ENCODE measurements around the gene KIR2DL1.
"Not testable (repeated sequence)": the region's sequence is repeated elsewhere in the genome, so short reads cannot be mapped to it uniquely, and the experiment has no call there.

KIR2DL1 gene

GRCh38 chr19:54788154-54788553 lies 18.6 kb downstream of the KIR2DL1 start:
- no CpG with 5 or more reads among the region's 6 CpGs for WGBS (ENCODE audit: extremely low coverage, insufficient coverage, insufficient read length)
- not testable (repeated sequence) for DNase-seq; H3K79me2 ChIP-seq (ENCODE audit: control insufficient read depth, insufficient read depth, low read length, poor library complexity); H3K18ac ChIP-seq (ENCODE audit: low read length); H3K4me3 ChIP-seq (ENCODE audit: low read depth, low read length); H3K23ac ChIP-seq (ENCODE audit: low read length); H2BK120ac ChIP-seq (ENCODE audit: insufficient read depth, low read length, poor library complexity); H3K4me2 ChIP-seq (ENCODE audit: low read length); H3K79me1 ChIP-seq (ENCODE audit: low read length); H3K27ac ChIP-seq (ENCODE audit: low read depth, low read length); H4K12ac ChIP-seq (ENCODE audit: low read depth, low read length); H3K27me3 ChIP-seq (ENCODE audit: insufficient read depth, low read length); H3K14ac ChIP-seq (ENCODE audit: low read length); H2AFZ ChIP-seq (ENCODE audit: insufficient read depth, low read length, poor library complexity); H3K36me3 ChIP-seq (ENCODE audit: control insufficient read depth in 1 of 2, insufficient read depth in 2 of 2, low read length in 2 of 2); H3K4me1 ChIP-seq (ENCODE audit: control insufficient read depth in 1 of 2, insufficient read depth in 2 of 2, low read length in 2 of 2); H4K91ac ChIP-seq (ENCODE audit: low read depth, low read length); H3K4ac ChIP-seq (ENCODE audit: low read depth, low read length); H2BK5ac ChIP-seq (ENCODE audit: low read depth, low read length, poor library complexity); H2AK5ac ChIP-seq (ENCODE audit: low read length); H2BK12ac ChIP-seq (ENCODE audit: low read length); H4K8ac ChIP-seq (ENCODE audit: low read depth, low read length); H3K9ac ChIP-seq (ENCODE audit: low read length)
- peaks cover 40% of the 10 kb centered on the region for H3K9me3 ChIP-seq (ENCODE audit: insufficient read depth, low read depth, low read length)

GRCh38 chr19:54790711-54791110 lies 21.1 kb downstream of the KIR2DL1 start:
- Histone ChIP-seq H3K18ac (ENCODE audit: low read length) (no peak overlapping the region), H3K4ac (ENCODE audit: low read depth, low read length) (no peak overlapping the region), H3K4me1 (ENCODE audit: control insufficient read depth in 1 of 2, insufficient read depth in 2 of 2, low read length in 2 of 2) (no peaks in the 10 kb centered on the region), H2BK120ac (ENCODE audit: insufficient read depth, low read length, poor library complexity) (no peak overlapping the region), H3K27me3 (ENCODE audit: insufficient read depth, low read length) (no peaks in the 10 kb centered on the region), H3K9me3 (ENCODE audit: insufficient read depth, low read depth, low read length) (peaks cover 36% of the 10 kb centered on the region), H3K36me3 (ENCODE audit: control insufficient read depth in 1 of 2, insufficient read depth in 2 of 2, low read length in 2 of 2) (no peaks in the 10 kb centered on the region), H2BK5ac (ENCODE audit: low read depth, low read length, poor library complexity) (no peak overlapping the region), H3K4me2 (ENCODE audit: low read length) (no peak overlapping the region), H3K79me1 (ENCODE audit: low read length) (no peaks in the 10 kb centered on the region), H3K4me3 (ENCODE audit: low read depth, low read length) (no peak overlapping the region), H4K8ac (ENCODE audit: low read depth, low read length) (no peak overlapping the region), H4K91ac (ENCODE audit: low read depth, low read length) (no peak overlapping the region), H3K27ac (ENCODE audit: low read depth, low read length) (no peak overlapping the region), H2AFZ (ENCODE audit: insufficient read depth, low read length, poor library complexity) (no peak overlapping the region), H4K12ac (ENCODE audit: low read depth, low read length) (no peak overlapping the region), H3K14ac (ENCODE audit: low read length) (no peak overlapping the region), H3K79me2 (ENCODE audit: control insufficient read depth, insufficient read depth, low read length, poor library complexity) (no peaks in the 10 kb centered on the region), H2BK12ac (ENCODE audit: low read length) (no peak overlapping the region), H2AK5ac (ENCODE audit: low read length) (no peak overlapping the region), H3K9ac (ENCODE audit: low read length) (no peak overlapping the region), H3K23ac (ENCODE audit: low read length) (no peak overlapping the region)
- WGBS (ENCODE audit: extremely low coverage, insufficient coverage, insufficient read length): no CpG with 5 or more reads among the region's 5 CpGs
- DNase-seq: no peak

GRCh38 chr19:54791476-54791875 lies 21.9 kb downstream of the KIR2DL1 start:
- H3K79me1 ChIP-seq (ENCODE audit: low read length): no peaks in the 10 kb centered on the region
- H3K4me3 ChIP-seq (ENCODE audit: low read depth, low read length): no peak overlapping the region
- H3K27ac ChIP-seq (ENCODE audit: low read depth, low read length): no peak overlapping the region
- H2BK12ac ChIP-seq (ENCODE audit: low read length): no peak overlapping the region
- H2AK5ac ChIP-seq (ENCODE audit: low read length): no peak overlapping the region
- no peak overlapping the region for H2BK5ac ChIP-seq (ENCODE audit: low read depth, low read length, poor library complexity)
- H3K79me2 ChIP-seq (ENCODE audit: control insufficient read depth, insufficient read depth, low read length, poor library complexity): no peaks in the 10 kb centered on the region
- H2BK120ac ChIP-seq (ENCODE audit: insufficient read depth, low read length, poor library complexity): no peak overlapping the region
- no peaks in the 10 kb centered on the region for H3K27me3 ChIP-seq (ENCODE audit: insufficient read depth, low read length)
- H3K4ac ChIP-seq (ENCODE audit: low read depth, low read length): no peak overlapping the region
- H4K91ac ChIP-seq (ENCODE audit: low read depth, low read length): no peak overlapping the region
- no peak overlapping the region for H3K14ac ChIP-seq (ENCODE audit: low read length)
- no peak for DNase-seq
- H3K36me3 ChIP-seq (ENCODE audit: control insufficient read depth in 1 of 2, insufficient read depth in 2 of 2, low read length in 2 of 2): no peaks in the 10 kb centered on the region
- WGBS (ENCODE audit: extremely low coverage, insufficient coverage, insufficient read length): no CpG with 5 or more reads among the region's 6 CpGs
- no peak overlapping the region for H4K12ac ChIP-seq (ENCODE audit: low read depth, low read length)
- H3K18ac ChIP-seq (ENCODE audit: low read length): no peak overlapping the region
- peaks cover 31% of the 10 kb centered on the region for H3K9me3 ChIP-seq (ENCODE audit: insufficient read depth, low read depth, low read length)
- H2AFZ ChIP-seq (ENCODE audit: insufficient read depth, low read length, poor library complexity): no peak overlapping the region
- H3K23ac ChIP-seq (ENCODE audit: low read length): no peak overlapping the region
- no peak overlapping the region for H3K9ac ChIP-seq (ENCODE audit: low read length)
- no peak overlapping the region for H3K4me2 ChIP-seq (ENCODE audit: low read length)
- H3K4me1 ChIP-seq (ENCODE audit: control insufficient read depth in 1 of 2, insufficient read depth in 2 of 2, low read length in 2 of 2): no peaks in the 10 kb centered on the region
- no peak overlapping the region for H4K8ac ChIP-seq (ENCODE audit: low read depth, low read length)

GRCh38 chr19:54792814-54793213 lies 23.2 kb downstream of the KIR2DL1 start:
- Histone ChIP-seq H3K36me3 (ENCODE audit: control insufficient read depth in 1 of 2, insufficient read depth in 2 of 2, low read length in 2 of 2) (no peaks in the 10 kb centered on the region), H3K14ac (ENCODE audit: low read length) (no peak overlapping the region), H3K23ac (ENCODE audit: low read length) (no peak overlapping the region), H3K4me3 (ENCODE audit: low read depth, low read length) (no peak overlapping the region), H3K18ac (ENCODE audit: low read length) (no peak overlapping the region), H2AK5ac (ENCODE audit: low read length) (no peak overlapping the region), H3K27me3 (ENCODE audit: insufficient read depth, low read length) (no peaks in the 10 kb centered on the region), H3K9ac (ENCODE audit: low read length) (no peak overlapping the region), H2AFZ (ENCODE audit: insufficient read depth, low read length, poor library complexity) (no peak overlapping the region), H3K4me1 (ENCODE audit: control insufficient read depth in 1 of 2, insufficient read depth in 2 of 2, low read length in 2 of 2) (no peaks in the 10 kb centered on the region), H2BK5ac (ENCODE audit: low read depth, low read length, poor library complexity) (no peak overlapping the region), H4K12ac (ENCODE audit: low read depth, low read length) (no peak overlapping the region), H2BK12ac (ENCODE audit: low read length) (no peak overlapping the region), H3K9me3 (ENCODE audit: insufficient read depth, low read depth, low read length) (peaks cover 28% of the 10 kb centered on the region), H4K91ac (ENCODE audit: low read depth, low read length) (no peak overlapping the region), H4K8ac (ENCODE audit: low read depth, low read length) (no peak overlapping the region), H3K79me2 (ENCODE audit: control insufficient read depth, insufficient read depth, low read length, poor library complexity) (no peaks in the 10 kb centered on the region), H2BK120ac (ENCODE audit: insufficient read depth, low read length, poor library complexity) (no peak overlapping the region), H3K4ac (ENCODE audit: low read depth, low read length) (no peak overlapping the region), H3K79me1 (ENCODE audit: low read length) (no peaks in the 10 kb centered on the region), H3K27ac (ENCODE audit: low read depth, low read length) (no peak overlapping the region), H3K4me2 (ENCODE audit: low read length) (no peak overlapping the region)
- WGBS (ENCODE audit: extremely low coverage, insufficient coverage, insufficient read length): no CpG with 5 or more reads among the region's 8 CpGs
- no peak for DNase-seq
